ENCODE data around the gene RPS13. TPM values are rescaled to one million over a fixed set of nuclear protein-coding genes. Genes with fewer than 3 reads are reported as not detected.
"Not testable (repeated sequence)": the region's sequence is repeated elsewhere in the genome, so short reads cannot be mapped to it uniquely, and the experiment has no call there.

Gene RPS13
- total RNA-seq, 4 donors from 2014 or later = 361 to 1,404 (median 753) TPM

- Histone ChIP-seq H3K27ac (no peak overlapping the region), H3K36me3 (peaks cover 0 to 35% (median 0%) of the 10 kb centered on the region in 3 donors), H3K4me1 (peaks cover 0 to 21% (median 7%) of the 10 kb centered on the region in 4 donors), H3K4me3 (no peak overlapping the region), H3K27me3 (no peaks in the 10 kb centered on the region), H3K9me3 (no peaks in the 10 kb centered on the region)
- TF ChIP-seq POLR2A (IDR thresholded peaks at IDR 0.05) (no peak), CTCF (IDR thresholded peaks at IDR 0.05) (no peak)
- DNase-seq = no peak
Measured at GRCh38 chr11:17075506-17075905, 2.0 kb downstream of the RPS13 start.

GRCh38 chr11:17073370-17074027, 4.0 kb downstream of the RPS13 start:
- Histone ChIP-seq H3K27ac (no peak overlapping the region), H3K4me3 (no peak overlapping the region), H3K4me1 (peaks cover 0 to 21% (median 6%) of the 10 kb centered on the region in 4 donors), H3K9me3 (no peaks in the 10 kb centered on the region), H3K36me3 (peaks cover 0 to 35% (median 0%) of the 10 kb centered on the region in 3 donors), H3K27me3 (no peaks in the 10 kb centered on the region)
- no peak for DNase-seq
- TF ChIP-seq POLR2A (IDR thresholded peaks at IDR 0.05) (no peak), CTCF (IDR thresholded peaks at IDR 0.05) (no peak)

GRCh38 chr11:17067417-17067816, 10.1 kb downstream of the RPS13 start:
- no peak for TF ChIP-seq CTCF (IDR thresholded peaks at IDR 0.05)
- no peak for TF ChIP-seq POLR2A (IDR thresholded peaks at IDR 0.05)

DNA sequence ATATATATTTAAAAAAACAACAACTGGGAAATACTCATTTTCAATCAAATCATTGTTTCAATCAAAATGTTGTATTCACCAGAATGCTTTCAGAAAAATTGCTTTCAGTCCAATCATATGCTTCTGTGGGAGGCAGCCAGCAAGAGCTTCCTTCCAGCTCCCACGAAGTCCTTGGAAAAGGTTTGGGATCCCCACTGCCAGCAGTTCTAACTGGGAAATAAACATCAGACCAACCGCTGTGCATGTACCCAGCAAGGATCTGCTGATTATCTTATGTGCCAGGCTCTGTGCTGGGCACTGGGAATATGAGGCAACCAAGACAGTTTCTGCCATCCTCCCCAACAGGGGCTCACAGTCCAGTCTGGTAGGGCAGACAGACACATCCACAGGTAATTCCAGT, 10.8 kb downstream of the RPS13 start:
- Histone ChIP-seq H3K4me1 (no peaks in the 10 kb centered on the region), H3K27ac (no peak overlapping the region), H3K27me3 (no peaks in the 10 kb centered on the region), H3K36me3 (no peaks in the 10 kb centered on the region), H3K9me3 (no peaks in the 10 kb centered on the region), H3K4me3 (no peak overlapping the region)
- no peak for TF ChIP-seq POLR2A (IDR thresholded peaks at IDR 0.05)
- no peak for TF ChIP-seq CTCF (IDR thresholded peaks at IDR 0.05)
- DNase-seq = no peak

More at GRCh38 chr11:17067417-17067816, 10.1 kb downstream of the RPS13 start:
- H3K27me3 ChIP-seq = no peaks in the 10 kb centered on the region
- DNase-seq = no peak
- no peak overlapping the region for H3K4me3 ChIP-seq
- H3K9me3 ChIP-seq = no peaks in the 10 kb centered on the region
- no peaks in the 10 kb centered on the region for H3K36me3 ChIP-seq
- no peak overlapping the region for H3K27ac ChIP-seq
- no peaks in the 10 kb centered on the region for H3K4me1 ChIP-seq

DNA sequence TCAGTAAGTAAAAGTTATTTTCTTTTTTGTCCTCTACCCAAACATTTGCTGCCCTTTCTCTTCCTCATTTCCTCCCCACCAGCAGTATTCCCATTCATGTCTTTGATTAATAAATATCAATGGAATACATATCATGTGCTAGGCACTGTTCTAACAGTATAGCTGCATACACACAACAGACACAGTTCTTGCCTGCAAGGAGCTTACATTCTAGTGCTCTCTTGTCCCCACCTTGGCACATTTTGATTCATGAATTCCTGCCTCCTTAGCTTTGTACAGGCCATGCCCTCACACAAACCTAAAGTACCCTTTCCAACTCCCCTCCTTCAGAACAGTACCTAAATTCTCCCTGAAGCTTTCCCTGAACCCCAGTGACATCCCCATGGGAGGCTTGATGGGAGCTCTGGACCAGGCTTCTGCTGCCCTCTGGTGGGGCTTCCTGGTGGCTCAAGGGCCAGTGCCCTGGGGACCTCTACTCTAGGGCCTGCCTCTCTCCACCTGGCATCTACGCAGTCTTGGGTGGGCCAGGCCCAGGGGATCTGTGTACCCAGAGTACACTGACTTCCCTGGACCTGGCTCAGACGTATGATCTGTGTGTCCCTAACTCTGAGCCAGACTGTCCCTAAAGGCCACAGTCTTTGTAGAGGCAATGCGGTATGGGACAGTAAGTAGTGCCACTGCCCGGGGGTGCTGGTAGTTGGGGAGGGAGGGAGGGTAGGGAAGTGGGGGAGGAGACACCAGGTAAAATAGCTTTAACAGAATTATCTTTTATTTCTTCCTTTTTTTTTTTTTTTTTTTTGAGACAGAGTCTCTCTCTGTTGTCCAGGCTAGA, 14.1 kb downstream of the RPS13 start:
- Histone ChIP-seq H3K4me1 (no peaks in the 10 kb centered on the region), H3K27ac (no peak overlapping the region), H3K9me3 (no peaks in the 10 kb centered on the region), H3K27me3 (no peaks in the 10 kb centered on the region), H3K36me3 (no peaks in the 10 kb centered on the region), H3K4me3 (no peak overlapping the region)
- TF ChIP-seq POLR2A (IDR thresholded peaks at IDR 0.05) (no peak), CTCF (IDR thresholded peaks at IDR 0.05) (peak in 5 of 6 experiments; percentile 29 to 84 (median 83))
- peak; percentile 28 to 82 (median 81) for DNase-seq

DNA sequence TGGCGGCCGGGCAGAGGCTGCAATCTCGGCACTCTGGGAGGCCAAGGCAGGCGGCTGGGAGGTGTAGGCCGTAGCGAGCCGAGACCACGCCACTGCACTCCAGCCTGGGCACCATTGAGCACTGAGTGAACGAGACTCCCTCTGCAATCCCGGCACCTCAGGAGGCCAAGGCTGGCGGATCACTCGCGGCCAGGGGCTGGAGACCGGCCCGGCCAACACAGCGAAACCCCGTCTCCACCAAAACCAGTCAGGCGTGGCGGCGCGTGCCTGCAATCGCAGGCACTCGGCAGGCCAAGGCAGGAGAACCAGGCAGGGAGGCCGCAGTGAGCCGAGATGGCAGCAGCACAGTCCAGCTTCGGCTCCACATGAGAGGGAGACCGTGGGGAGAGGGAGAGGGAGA, 26.3 kb downstream of the RPS13 start:
- H3K4me3 ChIP-seq, H3K27ac ChIP-seq, DNase-seq, H3K4me1 ChIP-seq, H3K36me3 ChIP-seq, H3K9me3 ChIP-seq, H3K27me3 ChIP-seq: not testable (repeated sequence)

GRCh38 chr11:17048491-17048890, 29.0 kb downstream of the RPS13 start:
- not testable (repeated sequence) for H3K9me3 ChIP-seq, H3K4me3 ChIP-seq, H3K27me3 ChIP-seq, DNase-seq, H3K36me3 ChIP-seq, H3K4me1 ChIP-seq, H3K27ac ChIP-seq
